ENCODE results near the gene UCMA.

UCMA gene

DNA sequence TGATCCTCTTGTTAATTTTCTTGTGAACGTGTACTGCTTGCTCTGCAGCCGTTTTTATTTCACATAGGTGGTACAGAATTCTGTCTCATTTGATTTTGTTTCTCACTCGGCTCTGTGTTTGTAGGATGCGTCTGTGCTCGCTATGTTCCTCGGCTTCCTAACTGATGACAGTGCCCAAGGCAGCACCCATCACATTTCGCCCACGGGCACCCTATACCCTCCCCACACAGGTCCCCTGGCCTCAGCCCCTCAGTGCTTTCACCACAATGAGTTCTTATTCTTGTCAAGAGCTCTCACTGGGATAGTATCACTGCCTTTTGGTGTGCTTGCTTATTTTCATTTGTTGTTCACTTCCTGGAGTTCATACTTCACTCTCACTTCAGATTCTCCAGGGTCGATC is 28.1 kb downstream of the UCMA start:
- TF ChIP-seq TAF1 (IDR thresholded peaks at IDR 0.05; ENCODE audit: borderline replicate concordance, low read depth, low read length) (no peak), POLR2AphosphoS5 (IDR thresholded peaks at IDR 0.05; ENCODE audit: low read depth, low read length) (no peak), POLR2A (IDR thresholded peaks at IDR 0.05; ENCODE audit: low read depth, low read length) (no peak)
- FAIRE-seq (no peak), DNase-seq (ENCODE audit: insufficient read length) (no peak)

DNA sequence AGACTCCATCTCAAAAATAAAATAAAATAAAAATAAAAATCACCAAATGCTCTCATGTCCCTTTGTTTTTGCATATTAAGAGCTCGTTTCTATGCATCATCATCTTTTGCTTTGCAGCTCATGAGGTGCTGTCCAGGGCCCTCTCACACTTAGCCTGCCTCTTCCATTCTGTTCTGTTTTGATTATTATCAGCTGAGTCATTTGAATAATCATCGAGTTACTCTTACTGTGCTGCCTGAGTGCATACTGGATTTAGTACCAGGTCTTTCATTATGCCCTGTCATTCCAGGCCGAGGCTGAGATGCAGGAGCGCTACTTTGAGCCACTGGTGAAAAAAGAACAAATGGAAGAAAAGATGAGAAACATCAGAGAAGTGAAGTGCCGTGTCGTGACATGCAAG is 33.0 kb downstream of the UCMA start:
- no peak for TF ChIP-seq POLR2AphosphoS5 (IDR thresholded peaks at IDR 0.05; ENCODE audit: low read depth, low read length)
- TF ChIP-seq POLR2A (IDR thresholded peaks at IDR 0.05; ENCODE audit: low read depth, low read length), result no peak
- no peak for TF ChIP-seq TAF1 (IDR thresholded peaks at IDR 0.05; ENCODE audit: borderline replicate concordance, low read depth, low read length)
- FAIRE-seq, result no peak
- no peak for DNase-seq (ENCODE audit: insufficient read length)

GRCh38 chr10:13195016-13195415 is 39.2 kb downstream of the UCMA start:
- TF ChIP-seq TAF1 (IDR thresholded peaks at IDR 0.05; ENCODE audit: borderline replicate concordance, low read depth, low read length) (no peak), POLR2A (IDR thresholded peaks at IDR 0.05; ENCODE audit: low read depth, low read length) (no peak), POLR2AphosphoS5 (IDR thresholded peaks at IDR 0.05; ENCODE audit: low read depth, low read length) (no peak)
- FAIRE-seq (no peak), DNase-seq (ENCODE audit: insufficient read length) (no peak)

- DNase-seq (ENCODE audit: insufficient read length), result no peak
- TF ChIP-seq POLR2A (IDR thresholded peaks at IDR 0.05; ENCODE audit: low read depth, low read length) (no peak), POLR2AphosphoS5 (IDR thresholded peaks at IDR 0.05; ENCODE audit: low read depth, low read length) (no peak), TAF1 (IDR thresholded peaks at IDR 0.05; ENCODE audit: borderline replicate concordance, low read depth, low read length) (no peak)
- no peak for FAIRE-seq
These were observed 40.5 kb downstream of the UCMA start for GRCh38 chr10:13193637-13194036.

DNA sequence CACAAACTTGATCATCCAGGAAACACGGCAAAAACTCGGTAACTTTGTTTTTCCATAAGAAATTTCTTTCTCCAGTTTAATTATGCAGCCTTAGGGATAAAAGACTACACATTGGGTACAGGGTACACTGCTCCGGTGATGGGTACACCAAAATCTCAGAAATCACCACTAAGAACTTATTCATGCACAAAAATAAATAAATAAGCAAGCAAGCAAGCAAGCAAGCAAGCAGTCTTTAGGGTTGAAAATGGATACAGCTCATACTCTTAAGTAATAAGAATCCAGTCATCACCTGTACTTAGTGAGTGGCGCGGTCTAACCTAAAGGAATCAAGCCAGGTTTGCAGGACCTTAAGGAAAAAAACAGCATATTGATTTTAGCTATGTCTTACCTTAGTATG is 42.8 kb downstream of the UCMA start:
- DNase-seq (ENCODE audit: insufficient read length), result no peak
- no peak for FAIRE-seq
- no peak for TF ChIP-seq TAF1 (IDR thresholded peaks at IDR 0.05; ENCODE audit: borderline replicate concordance, low read depth, low read length)
- TF ChIP-seq POLR2AphosphoS5 (IDR thresholded peaks at IDR 0.05; ENCODE audit: low read depth, low read length), result no peak
- TF ChIP-seq POLR2A (IDR thresholded peaks at IDR 0.05; ENCODE audit: low read depth, low read length), result no peak

GRCh38 chr10:13190816-13191215 is 43.4 kb downstream of the UCMA start:
- TF ChIP-seq POLR2A (IDR thresholded peaks at IDR 0.05; ENCODE audit: low read depth, low read length), result no peak
- FAIRE-seq (no peak), DNase-seq (ENCODE audit: insufficient read length) (no peak)

- no peak for DNase-seq (ENCODE audit: insufficient read length)
- FAIRE-seq, result no peak
- no peak for TF ChIP-seq POLR2A (IDR thresholded peaks at IDR 0.05; ENCODE audit: low read depth, low read length)
- TF ChIP-seq TAF1 (IDR thresholded peaks at IDR 0.05; ENCODE audit: borderline replicate concordance, low read depth, low read length), result no peak
- no peak for TF ChIP-seq POLR2AphosphoS5 (IDR thresholded peaks at IDR 0.05; ENCODE audit: low read depth, low read length)
These were observed 44.2 kb downstream of the UCMA start for GRCh38 chr10:13189961-13190360.

GRCh38 chr10:13188593-13188992 is 45.6 kb downstream of the UCMA start:
- no peak for FAIRE-seq
- TF ChIP-seq POLR2A (IDR thresholded peaks at IDR 0.05; ENCODE audit: low read depth, low read length) (no peak), TAF1 (IDR thresholded peaks at IDR 0.05; ENCODE audit: borderline replicate concordance, low read depth, low read length) (no peak), POLR2AphosphoS5 (IDR thresholded peaks at IDR 0.05; ENCODE audit: low read depth, low read length) (no peak)
- DNase-seq (ENCODE audit: insufficient read length), result no peak

GRCh38 chr10:13187135-13187534 is 47.0 kb downstream of the UCMA start:
- FAIRE-seq (no peak), DNase-seq (ENCODE audit: insufficient read length) (no peak)
- TF ChIP-seq POLR2A (IDR thresholded peaks at IDR 0.05; ENCODE audit: low read depth, low read length), result no peak
- no peak for TF ChIP-seq POLR2AphosphoS5 (IDR thresholded peaks at IDR 0.05; ENCODE audit: low read depth, low read length)
- no peak for TF ChIP-seq TAF1 (IDR thresholded peaks at IDR 0.05; ENCODE audit: borderline replicate concordance, low read depth, low read length)

GRCh38 chr10:13184730-13185514 is 49.3 kb downstream of the UCMA start:
- no peak for TF ChIP-seq POLR2AphosphoS5 (IDR thresholded peaks at IDR 0.05; ENCODE audit: low read depth, low read length)
- TF ChIP-seq TAF1 (IDR thresholded peaks at IDR 0.05; ENCODE audit: borderline replicate concordance, low read depth, low read length), result no peak
- TF ChIP-seq POLR2A (IDR thresholded peaks at IDR 0.05; ENCODE audit: low read depth, low read length), result no peak
- no peak for DNase-seq (ENCODE audit: insufficient read length)
- FAIRE-seq, result no peak

DNA sequence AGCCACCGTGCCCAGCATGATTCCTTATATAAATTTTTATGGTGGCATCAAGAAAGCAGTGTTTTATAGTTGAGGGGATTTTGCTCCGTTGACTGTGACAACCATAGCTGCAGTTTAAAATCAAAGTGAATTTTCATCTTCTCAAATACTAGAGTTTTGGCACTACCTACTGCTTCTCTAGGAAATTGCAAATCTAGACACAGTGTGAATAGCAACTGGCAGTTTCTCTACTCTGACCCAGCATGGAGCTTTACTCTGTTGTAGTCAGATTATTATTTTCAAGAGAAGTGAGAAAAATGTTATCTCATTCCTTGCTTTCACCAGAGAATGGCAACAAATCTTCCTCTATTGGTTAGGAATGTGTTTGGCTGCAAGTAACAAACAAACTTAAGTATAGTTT is 49.9 kb downstream of the UCMA start:
- FAIRE-seq, result no peak
- TF ChIP-seq POLR2A (IDR thresholded peaks at IDR 0.05; ENCODE audit: low read depth, low read length) (no peak), TAF1 (IDR thresholded peaks at IDR 0.05; ENCODE audit: borderline replicate concordance, low read depth, low read length) (no peak), POLR2AphosphoS5 (IDR thresholded peaks at IDR 0.05; ENCODE audit: low read depth, low read length) (no peak)
- no peak for DNase-seq (ENCODE audit: insufficient read length)

- FAIRE-seq (peak; percentile 62), DNase-seq (ENCODE audit: insufficient read length) (no peak)
- no peak for TF ChIP-seq POLR2AphosphoS5 (IDR thresholded peaks at IDR 0.05; ENCODE audit: low read depth, low read length)
- no peak for TF ChIP-seq TAF1 (IDR thresholded peaks at IDR 0.05; ENCODE audit: borderline replicate concordance, low read depth, low read length)
- TF ChIP-seq POLR2A (IDR thresholded peaks at IDR 0.05; ENCODE audit: low read depth, low read length), result no peak
These were observed 50.5 kb downstream of the UCMA start for GRCh38 chr10:13183625-13184024.
